Mucosa of stomach (tissue), 1 donor: ENCODE data around the gene BAG2.
A peak's percentile ranks its signal among the peaks of the same experiment; 100 is the strongest.

Experiments used
- H3K27me3 ChIP-seq: one replicate; pipeline ENCODE4 v1.7.0; 2013; ENCODE audit warnings: mild to moderate bottlenecking, low read length; ENCODE audit not compliant: control insufficient read depth, insufficient read depth
- H3K36me3 ChIP-seq: one replicate; pipeline ENCODE4 v1.7.0; 2013; ENCODE audit warnings: low read length; ENCODE audit not compliant: control insufficient read depth, insufficient read depth
- H3K4me1 ChIP-seq: one replicate; pipeline ENCODE4 v1.7.0; 2013; ENCODE audit warnings: mild to moderate bottlenecking, low read length; ENCODE audit not compliant: control insufficient read depth, insufficient read depth
- H3K4me3 ChIP-seq: one replicate; pipeline ENCODE4 v1.7.0; 2013; ENCODE audit warnings: low read length
- H3K9ac ChIP-seq: one replicate; pipeline ENCODE4 v1.7.0; 2013; ENCODE audit warnings: mild to moderate bottlenecking, low read length, moderate library complexity
- H3K9me3 ChIP-seq: one replicate; pipeline ENCODE4 v1.7.0; 2013; ENCODE audit warnings: mild to moderate bottlenecking, low read length, moderate library complexity; ENCODE audit not compliant: control insufficient read depth
- donor health status: Pancreatic carcinoma.

The BAG2 gene

DNA sequence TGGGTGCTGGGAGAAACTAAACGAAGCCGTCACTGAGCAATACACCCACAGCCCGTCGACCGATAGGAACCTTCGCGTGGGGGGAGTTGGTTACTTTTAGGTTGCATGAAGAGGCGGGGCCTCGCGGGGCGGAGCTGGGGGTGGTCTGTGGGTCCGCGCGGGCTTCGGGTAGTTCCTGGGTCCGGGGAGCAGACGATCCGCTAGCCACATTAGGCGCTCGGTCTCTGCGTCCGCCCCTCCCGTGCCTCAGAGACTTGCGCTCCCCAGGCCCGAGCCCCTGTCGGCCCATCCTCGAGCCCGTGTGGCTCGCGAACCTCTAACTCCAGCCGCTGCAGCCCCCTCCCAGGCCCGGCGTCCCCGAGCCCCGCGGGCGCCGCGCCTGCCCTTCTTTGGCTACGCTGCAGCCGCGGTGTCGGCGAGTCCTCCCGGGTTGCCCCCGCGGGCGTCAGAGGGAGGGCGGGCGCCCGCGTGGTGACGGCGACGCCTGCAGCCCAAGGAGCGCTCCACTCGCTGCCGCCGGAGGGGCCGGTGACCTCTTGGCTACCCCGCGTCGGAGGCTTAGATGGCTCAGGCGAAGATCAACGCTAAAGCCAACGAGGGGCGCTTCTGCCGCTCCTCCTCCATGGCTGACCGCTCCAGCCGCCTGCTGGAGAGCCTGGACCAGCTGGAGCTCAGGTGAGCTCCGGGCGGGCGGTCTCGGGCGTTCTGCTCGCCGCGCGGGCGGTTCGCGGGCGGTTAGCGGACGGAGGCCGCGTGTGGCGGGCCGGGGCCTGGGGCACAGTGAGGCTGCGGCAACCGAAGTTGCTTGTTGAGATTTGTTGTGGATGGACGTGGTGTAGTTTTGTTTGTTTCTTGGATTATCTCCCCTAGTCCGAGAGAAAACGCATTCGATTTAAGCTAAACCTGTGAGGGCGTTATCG is at the start of gene BAG2:
TSS of gene BAG2 (plus strand) at position 191 of the 920 bp plus-strand sequence. CDS start at position 563, 372 bp downstream.
- Histone ChIP-seq H3K36me3 (no peaks in the 10 kb centered on the region), H3K27me3 (peaks cover 12% of the 10 kb centered on the region), H3K9me3 (no peaks in the 10 kb centered on the region), H3K9ac (peak within 1 kb of the TSS; percentile 69), H3K4me3 (peak within 1 kb of the TSS; percentile 75), H3K4me1 (peaks cover 4% of the 10 kb centered on the region)

DNA sequence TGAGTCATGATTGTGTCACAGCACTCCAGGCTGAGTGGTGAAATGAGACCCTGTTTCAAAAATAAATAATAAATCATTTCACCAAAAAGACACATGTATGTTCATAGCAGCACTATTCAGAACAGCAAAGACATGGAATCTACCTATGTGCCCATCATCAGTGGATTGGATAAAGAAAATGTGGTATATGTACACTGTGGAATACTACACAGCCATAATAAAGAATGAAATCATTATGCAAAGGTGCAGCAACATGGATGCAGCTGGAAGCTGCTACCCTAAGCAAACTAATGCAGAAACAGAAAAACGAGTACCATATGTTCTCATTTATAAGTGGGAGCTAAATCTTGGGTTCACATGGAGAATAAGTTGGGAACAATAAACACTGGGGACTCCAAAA is 49.0 kb upstream of the BAG2 start:
- no peaks in the 10 kb centered on the region for H3K27me3 ChIP-seq
- no peaks in the 10 kb centered on the region for H3K36me3 ChIP-seq
- H3K4me1 ChIP-seq: no peaks in the 10 kb centered on the region
- no peaks in the 10 kb centered on the region for H3K9me3 ChIP-seq
- no peak overlapping the region for H3K9ac ChIP-seq
- H3K4me3 ChIP-seq: no peak overlapping the region

DNA sequence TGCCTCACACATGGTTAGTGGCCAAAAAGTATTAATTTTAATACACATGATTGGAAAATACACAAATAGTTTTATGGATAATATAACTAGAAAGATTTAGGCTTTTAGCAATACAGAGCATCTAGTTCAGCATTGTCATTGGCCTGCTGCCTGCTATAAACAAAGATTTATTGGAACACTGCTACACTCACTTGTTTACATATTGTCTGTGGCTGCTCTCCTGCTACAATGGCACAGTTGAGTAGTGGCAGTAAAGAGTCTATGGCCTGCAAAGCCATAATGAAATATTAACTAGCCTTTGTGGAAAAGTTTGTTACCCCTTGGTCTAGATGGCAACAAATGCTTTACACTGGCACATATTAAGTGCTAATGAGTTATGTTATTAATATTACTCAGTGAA is 44.4 kb upstream of the BAG2 start:
- H3K27me3 ChIP-seq: no peaks in the 10 kb centered on the region
- no peaks in the 10 kb centered on the region for H3K4me1 ChIP-seq
- no peaks in the 10 kb centered on the region for H3K36me3 ChIP-seq
- H3K4me3 ChIP-seq: no peak overlapping the region
- no peak overlapping the region for H3K9ac ChIP-seq
- no peaks in the 10 kb centered on the region for H3K9me3 ChIP-seq

DNA sequence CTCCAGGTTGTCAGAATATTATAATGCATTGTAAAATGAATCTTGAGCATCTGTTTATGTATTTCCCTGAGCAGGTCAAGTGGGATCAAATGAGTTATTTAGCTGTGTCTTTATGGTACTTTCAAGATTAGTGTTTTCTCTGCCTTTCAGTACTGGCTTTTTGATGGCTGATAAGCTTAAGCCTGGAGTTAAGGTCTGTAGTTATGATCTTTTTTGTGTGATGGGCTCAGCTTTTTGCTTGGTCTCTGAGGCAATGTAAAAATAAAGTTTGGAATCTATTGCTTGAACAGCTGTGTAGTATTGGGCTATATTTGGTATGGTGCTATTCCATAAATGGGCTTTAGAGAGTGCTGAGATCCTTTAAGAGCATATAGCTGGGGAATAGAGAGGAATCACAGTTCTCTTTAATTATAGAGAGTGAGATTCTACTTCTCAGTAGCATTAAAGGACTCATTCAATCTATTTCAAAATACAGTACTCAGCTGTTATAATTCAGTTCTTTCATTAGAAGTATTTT is 41.4 kb upstream of the BAG2 start:
- Histone ChIP-seq H3K27me3 (no peaks in the 10 kb centered on the region), H3K9ac (no peak overlapping the region), H3K4me1 (no peaks in the 10 kb centered on the region), H3K9me3 (no peaks in the 10 kb centered on the region), H3K36me3 (no peaks in the 10 kb centered on the region), H3K4me3 (no peak overlapping the region)

DNA sequence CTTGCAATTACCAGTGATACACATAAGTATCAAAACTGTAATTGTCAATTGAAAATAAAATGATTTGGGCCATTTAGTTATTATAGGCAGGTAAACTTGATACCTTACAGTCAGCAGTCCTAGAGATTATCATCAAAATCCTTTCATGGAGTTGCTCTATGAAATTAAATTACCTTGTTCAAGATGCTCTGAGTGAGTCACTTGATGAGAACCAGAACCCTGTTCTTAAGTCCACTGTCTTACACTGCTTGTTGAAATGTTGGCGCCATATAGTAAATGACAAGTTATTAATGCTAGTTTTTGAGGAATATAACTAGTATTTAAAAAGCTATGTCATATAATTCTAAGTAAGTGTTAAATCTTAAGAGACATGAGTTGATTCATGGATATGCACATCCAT is 37.2 kb upstream of the BAG2 start:
- Histone ChIP-seq H3K4me1 (no peaks in the 10 kb centered on the region), H3K9ac (no peak overlapping the region), H3K27me3 (no peaks in the 10 kb centered on the region), H3K9me3 (no peaks in the 10 kb centered on the region), H3K36me3 (no peaks in the 10 kb centered on the region), H3K4me3 (no peak overlapping the region)

DNA sequence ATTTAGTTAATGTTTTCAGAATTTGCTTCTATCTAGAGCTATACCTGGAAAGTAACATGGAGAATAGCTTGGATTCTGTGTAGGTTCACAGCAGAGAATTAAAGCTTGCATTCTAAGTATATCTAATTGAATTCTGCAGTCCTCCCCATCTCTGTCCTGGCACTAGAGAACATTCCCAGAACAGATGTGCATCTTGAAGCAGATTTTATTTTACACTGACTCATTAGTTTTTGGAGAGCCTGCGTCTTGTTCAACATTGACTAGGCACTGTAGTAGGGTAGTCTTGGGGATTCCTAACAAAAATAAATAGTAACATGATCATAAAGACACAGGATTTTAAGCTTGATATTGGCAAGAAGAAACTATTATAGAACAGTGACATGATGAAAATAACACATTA is 36.2 kb upstream of the BAG2 start:
- H3K27me3 ChIP-seq: no peaks in the 10 kb centered on the region
- no peaks in the 10 kb centered on the region for H3K9me3 ChIP-seq
- no peaks in the 10 kb centered on the region for H3K4me1 ChIP-seq
- H3K9ac ChIP-seq: no peak overlapping the region
- H3K36me3 ChIP-seq: no peaks in the 10 kb centered on the region
- no peak overlapping the region for H3K4me3 ChIP-seq

DNA sequence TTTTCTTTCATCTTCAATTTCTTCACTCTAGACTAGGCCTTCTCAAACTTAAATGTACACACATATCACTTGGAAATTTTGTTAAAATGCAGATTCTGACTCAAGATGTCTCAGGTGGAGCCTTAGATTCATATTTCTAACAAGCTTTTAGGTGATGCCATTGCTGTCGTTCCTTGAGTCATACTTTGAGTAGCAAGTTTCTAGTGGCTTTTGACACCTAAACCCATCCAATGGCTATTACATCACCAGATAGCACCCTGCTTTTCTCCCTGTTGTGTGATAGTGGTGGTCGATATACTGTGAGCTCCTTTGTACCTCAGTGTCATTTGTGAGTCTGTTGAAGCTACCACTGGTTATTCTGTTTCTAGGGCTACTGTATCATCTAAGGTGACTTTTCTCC is 34.8 kb upstream of the BAG2 start:
- no peak overlapping the region for H3K4me3 ChIP-seq
- H3K9me3 ChIP-seq: no peaks in the 10 kb centered on the region
- H3K27me3 ChIP-seq: no peaks in the 10 kb centered on the region
- H3K4me1 ChIP-seq: no peaks in the 10 kb centered on the region
- no peak overlapping the region for H3K9ac ChIP-seq
- H3K36me3 ChIP-seq: no peaks in the 10 kb centered on the region

DNA sequence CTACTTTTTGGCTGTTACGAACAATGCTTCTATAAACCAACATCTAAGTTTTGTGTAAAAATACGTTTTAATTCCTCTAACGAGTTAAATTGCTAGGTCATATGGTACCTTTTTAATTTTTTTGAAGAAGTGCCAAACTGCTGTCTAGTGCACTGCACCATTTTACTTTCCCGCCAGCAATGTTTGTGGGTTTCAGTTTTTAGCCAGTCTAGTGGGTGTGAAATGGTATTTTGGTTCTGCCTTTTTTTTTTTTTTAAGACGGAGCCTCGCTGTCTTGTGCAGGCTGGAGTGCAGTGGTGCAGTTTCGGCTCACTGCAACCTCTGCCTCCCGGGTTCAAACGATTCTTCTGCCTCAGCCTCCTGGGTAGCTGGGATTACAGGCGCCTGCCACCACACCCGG is 34.1 kb upstream of the BAG2 start:
- no peaks in the 10 kb centered on the region for H3K4me1 ChIP-seq
- no peaks in the 10 kb centered on the region for H3K27me3 ChIP-seq
- H3K36me3 ChIP-seq: no peaks in the 10 kb centered on the region
- no peak overlapping the region for H3K4me3 ChIP-seq
- no peaks in the 10 kb centered on the region for H3K9me3 ChIP-seq
- no peak overlapping the region for H3K9ac ChIP-seq

DNA sequence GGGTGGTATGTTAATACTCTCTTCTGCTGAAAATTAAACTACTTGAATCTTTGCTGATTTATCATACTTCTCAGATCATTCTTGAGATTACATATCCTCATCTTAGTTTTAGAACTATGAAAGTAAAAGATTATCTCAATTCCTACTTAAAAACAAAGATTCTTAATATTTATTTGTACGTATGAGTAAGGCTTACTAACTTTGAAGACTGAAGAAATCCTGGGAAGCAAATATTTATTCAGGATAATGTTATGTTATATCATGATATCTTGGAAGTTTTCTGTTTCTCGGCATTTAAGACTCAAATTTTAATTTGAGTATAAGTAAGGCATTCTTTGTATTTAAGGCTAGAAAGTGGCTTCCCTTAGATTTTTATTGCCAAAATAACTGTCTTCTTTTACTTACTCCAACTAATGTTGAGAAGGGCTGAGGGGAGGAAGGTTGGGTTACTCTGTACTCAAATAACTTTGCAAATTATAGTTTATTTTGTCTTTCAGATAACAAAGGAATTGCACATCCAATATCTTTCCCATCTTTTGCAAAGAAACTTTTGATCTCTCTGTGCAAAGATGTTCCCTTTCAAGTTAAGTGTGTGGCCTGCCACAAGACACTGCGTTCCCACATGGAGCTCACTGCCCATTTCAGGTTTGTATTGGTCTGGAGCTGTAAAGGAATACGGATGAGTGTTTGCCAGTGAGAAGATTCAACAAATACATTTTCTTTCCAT is 30.5 kb upstream of the BAG2 start:
- Histone ChIP-seq H3K9ac (no peak overlapping the region), H3K27me3 (no peaks in the 10 kb centered on the region), H3K4me1 (no peaks in the 10 kb centered on the region), H3K9me3 (no peaks in the 10 kb centered on the region), H3K36me3 (no peaks in the 10 kb centered on the region), H3K4me3 (no peak overlapping the region)

DNA sequence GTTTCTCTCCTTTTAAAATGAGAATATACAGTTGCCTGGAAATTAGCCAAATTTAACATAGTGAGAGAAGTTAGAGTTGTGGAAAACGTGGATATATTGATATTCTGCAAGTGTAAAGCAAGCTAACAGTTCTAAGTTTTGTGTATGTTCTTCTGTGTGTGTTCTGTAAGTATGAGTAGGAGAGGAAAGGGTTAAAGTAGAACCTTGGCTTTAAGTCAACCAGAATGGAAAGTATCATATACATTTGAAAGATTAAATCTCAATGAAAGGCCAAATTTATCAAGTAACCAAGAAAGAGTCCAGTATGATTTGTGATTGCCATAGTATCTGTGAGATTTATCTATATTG is 30.0 kb upstream of the BAG2 start:
- Histone ChIP-seq H3K9ac (no peak overlapping the region), H3K4me3 (no peak overlapping the region), H3K9me3 (no peaks in the 10 kb centered on the region), H3K36me3 (no peaks in the 10 kb centered on the region), H3K27me3 (no peaks in the 10 kb centered on the region), H3K4me1 (no peaks in the 10 kb centered on the region)

DNA sequence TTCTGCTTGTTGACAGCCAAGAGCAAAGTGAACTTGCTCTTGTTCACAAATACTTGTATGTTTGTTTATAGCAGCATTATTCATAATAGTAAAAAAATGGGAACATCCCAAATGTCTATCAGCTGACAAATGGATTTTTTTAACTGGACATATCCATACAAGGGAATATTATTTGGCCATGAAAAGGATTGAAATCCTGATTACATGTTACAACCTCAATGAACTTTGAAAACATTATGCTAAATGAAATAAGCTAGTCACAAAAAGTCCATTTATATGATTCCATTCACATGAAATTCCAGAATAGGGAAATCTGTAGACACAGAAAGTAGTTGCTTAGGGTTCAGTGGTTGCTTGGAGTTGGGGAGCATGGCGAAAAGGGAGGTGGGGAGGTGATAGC is 28.4 kb upstream of the BAG2 start:
- no peak overlapping the region for H3K9ac ChIP-seq
- no peaks in the 10 kb centered on the region for H3K27me3 ChIP-seq
- no peak overlapping the region for H3K4me3 ChIP-seq
- H3K4me1 ChIP-seq: no peaks in the 10 kb centered on the region
- no peaks in the 10 kb centered on the region for H3K36me3 ChIP-seq
- H3K9me3 ChIP-seq: no peaks in the 10 kb centered on the region

DNA sequence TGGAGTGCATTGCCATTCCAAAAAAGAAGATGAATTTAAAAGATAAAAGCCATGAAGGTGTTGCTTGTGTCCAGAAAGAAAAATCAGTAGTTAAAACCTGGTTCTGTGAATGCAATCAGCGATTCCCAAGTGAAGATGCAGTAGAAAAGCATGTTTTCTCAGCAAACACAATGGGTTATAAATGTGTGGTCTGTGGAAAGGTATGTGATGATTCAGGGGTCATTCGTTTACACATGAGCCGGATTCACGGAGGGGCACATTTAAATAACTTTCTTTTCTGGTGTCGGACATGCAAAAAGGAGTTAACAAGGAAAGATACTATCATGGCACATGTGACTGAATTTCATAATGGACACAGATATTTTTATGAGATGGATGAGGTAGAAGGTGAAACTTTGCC is 24.7 kb upstream of the BAG2 start:
- no peaks in the 10 kb centered on the region for H3K4me1 ChIP-seq
- H3K9me3 ChIP-seq: no peaks in the 10 kb centered on the region
- H3K4me3 ChIP-seq: no peak overlapping the region
- H3K27me3 ChIP-seq: no peaks in the 10 kb centered on the region
- H3K9ac ChIP-seq: no peak overlapping the region
- no peaks in the 10 kb centered on the region for H3K36me3 ChIP-seq
